A673 (cell line): ENCODE measurements around the gene PCSK1.

Experiments used
- CTCF ChIP-seq: fragments of 300-800, 200-600 bp; sonication (generic); conservative IDR thresholded peaks from 2 replicates; pipeline ENCODE4 v1.5.1; 2017; ENCODE audit warnings: low read depth, mild to moderate bottlenecking, antibody characterized with exemption, low read length, moderate library complexity, mixed read lengths
- EZH2 ChIP-seq: fragments of 200-600 bp; sonication (generic); IDR thresholded peaks from 2 replicates; pipeline ENCODE4 v1.6.1; 2017; ENCODE audit warnings: borderline replicate concordance, low read depth, mild to moderate bottlenecking, mixed read lengths, antibody characterized with exemption, low read length; ENCODE audit not compliant: poor library complexity, severe bottlenecking

DNA sequence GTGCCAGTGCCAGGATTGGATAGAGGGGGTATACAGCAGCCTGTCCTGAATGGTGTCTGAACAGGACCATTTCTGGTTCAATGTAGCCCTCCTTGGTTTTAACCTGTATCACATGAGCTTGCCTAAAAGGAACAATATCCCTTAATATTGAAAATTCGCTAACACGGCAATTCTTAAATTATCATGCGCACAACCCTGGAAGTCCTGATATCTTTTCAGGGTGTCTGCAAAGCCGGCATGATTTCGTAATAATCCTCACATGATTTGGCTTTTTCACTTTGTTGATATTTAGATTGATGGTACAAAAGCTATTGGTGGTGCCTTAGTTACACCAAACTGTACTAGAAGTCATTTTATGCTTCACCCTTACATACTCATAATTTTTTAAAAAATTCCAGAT lies 53.2 kb downstream of the PCSK1 start:
- no peak for TF ChIP-seq EZH2
- no peak for TF ChIP-seq CTCF
